GM12891 (cell line): ENCODE data around the gene TGM4.

Source experiments
- DNase-seq: peaks from one replicate; pipeline ENCODE4 v3.0.0; 2011; ENCODE audit warnings: low spot score; ENCODE audit not compliant: insufficient read length
- FAIRE-seq: peaks from 2 replicates; lab custom pipeline; 2011; peaks lifted over from hg19 to GRCh38; lab: Jason Lieb, UNC
- PAX5 ChIP-seq: IDR thresholded peaks from 2 replicates; pipeline ENCODE4 v1.6.1; 2011; ENCODE audit warnings: low read length, moderate library complexity, mild to moderate bottlenecking; ENCODE audit not compliant: insufficient read depth, severe bottlenecking
- POLR2A ChIP-seq: IDR thresholded peaks from 2 replicates; pipeline ENCODE4 v1.6.1; 2011; ENCODE audit warnings: low read depth, low read length, control low read depth
- POLR2AphosphoS5 ChIP-seq: IDR thresholded peaks from 2 replicates; pipeline ENCODE4 v1.6.1; 2011; ENCODE audit warnings: low read depth, low read length, control low read depth
- POU2F2 ChIP-seq: IDR thresholded peaks from 2 replicates; pipeline ENCODE4 v1.6.1; 2011; ENCODE audit warnings: low read depth, mild to moderate bottlenecking, control low read depth, low read length, moderate library complexity
- SPI1 ChIP-seq: IDR thresholded peaks from 2 replicates; pipeline ENCODE4 v1.6.1; 2011; ENCODE audit warnings: low read depth, low read length, control low read depth
- TAF1 ChIP-seq: IDR thresholded peaks from 2 replicates; pipeline ENCODE4 v1.6.1; 2011; ENCODE audit warnings: low read depth, low read length, control low read depth

TGM4 gene

GRCh38 chr3:44963571-44964325 lies 89.3 kb downstream of the TGM4 start:
- FAIRE-seq (no peak), DNase-seq (no peak)
- TF ChIP-seq TAF1 (no peak), POLR2A (no peak), POU2F2 (no peak), PAX5 (no peak), SPI1 (no peak), POLR2AphosphoS5 (no peak)
